ENCODE measurements around the gene FAM169A. TPM values are rescaled to one million over a fixed set of nuclear protein-coding genes. Genes with fewer than 3 reads are reported as not detected.
"Not testable (repeated sequence)": the region's sequence is repeated elsewhere in the genome, so short reads cannot be mapped to it uniquely, and the experiment has no call there.

The FAM169A gene
- total RNA-seq, 1 donor from 2014 or later: 4.6 TPM

- DNase-seq: no peak
Measured at GRCh38 chr5:74798977-74799911, 66.9 kb downstream of the FAM169A start.

- DNase-seq: not testable (repeated sequence)
Measured at GRCh38 chr5:74791669-74792068, 74.5 kb downstream of the FAM169A start.

GRCh38 chr5:74787424-74787823, 78.8 kb downstream of the FAM169A start:
- no peak for DNase-seq

GRCh38 chr5:74786851-74787250, 79.3 kb downstream of the FAM169A start:
- DNase-seq: no peak

- no peak for DNase-seq
Measured at GRCh38 chr5:74778609-74779008, 87.6 kb downstream of the FAM169A start.

GRCh38 chr5:74772359-74772758, 93.8 kb downstream of the FAM169A start:
- no peak for DNase-seq

- DNase-seq: no peak
Measured at GRCh38 chr5:74767579-74767913, 98.6 kb downstream of the FAM169A start.

GRCh38 chr5:74766849-74767578, 99.2 kb downstream of the FAM169A start, which contains the start of the genes GFM2 and NSA2:
Gene GFM2 (minus strand): TSS chr5:74767117. CDS start chr5:74763742, 3,375 bp downstream.
Gene NSA2 (plus strand): TSS chr5:74767249. CDS start chr5:74767361, 112 bp downstream.
- DNase-seq: peak; percentile 93

- DNase-seq: peak; percentile 29
Measured at GRCh38 chr5:74766418-74766848, 99.8 kb downstream of the FAM169A start.

GRCh38 chr5:74765929-74766328, 100.3 kb downstream of the FAM169A start:
- DNase-seq: no peak

- no peak for DNase-seq
Measured at GRCh38 chr5:74765201-74765600, 101.0 kb downstream of the FAM169A start.

GRCh38 chr5:74763504-74763903, 102.7 kb downstream of the FAM169A start:
- DNase-seq: no peak

GRCh38 chr5:74762599-74762998, 103.6 kb downstream of the FAM169A start:
- DNase-seq: no peak

- DNase-seq: no peak
Measured at GRCh38 chr5:74761241-74761640, 104.9 kb downstream of the FAM169A start.

- not testable (repeated sequence) for DNase-seq
Measured at GRCh38 chr5:74748742-74749141, 117.4 kb downstream of the FAM169A start.

GRCh38 chr5:74738406-74738805, 127.8 kb downstream of the FAM169A start:
- no peak for DNase-seq

GRCh38 chr5:74736759-74737158, 129.4 kb downstream of the FAM169A start:
- DNase-seq: no peak

Small RNAs within 50 kb of the gene (small RNA-seq; reads per million reads assigned to genes)
- gene RF00561 (ENCODE audit: low replicate concordance): not detected

Other genes starting within 250 kb of the FAM169A start
- 46.4 TPM for gene ENC1, start 225.7 kb downstream of the FAM169A start, total RNA-seq
- 63.8 TPM for gene HEXB, start 181.2 kb downstream of the FAM169A start, total RNA-seq
- 36.7 TPM for gene GFM2, start 99.3 kb downstream of the FAM169A start, total RNA-seq
- gene NSA2, start 99.1 kb downstream of the FAM169A start, total RNA-seq: 82.6 TPM
- gene GCNT4, start 186.2 kb upstream of the FAM169A start, total RNA-seq: 2.4 TPM